ENCODE data around the gene CCDC138. TPM values are rescaled to one million over a fixed set of nuclear protein-coding genes. Genes with fewer than 3 reads are reported as not detected.

Gene CCDC138
- total RNA-seq, 2 donors from 2014 or later = 4.2 to 4.5 TPM

DNA sequence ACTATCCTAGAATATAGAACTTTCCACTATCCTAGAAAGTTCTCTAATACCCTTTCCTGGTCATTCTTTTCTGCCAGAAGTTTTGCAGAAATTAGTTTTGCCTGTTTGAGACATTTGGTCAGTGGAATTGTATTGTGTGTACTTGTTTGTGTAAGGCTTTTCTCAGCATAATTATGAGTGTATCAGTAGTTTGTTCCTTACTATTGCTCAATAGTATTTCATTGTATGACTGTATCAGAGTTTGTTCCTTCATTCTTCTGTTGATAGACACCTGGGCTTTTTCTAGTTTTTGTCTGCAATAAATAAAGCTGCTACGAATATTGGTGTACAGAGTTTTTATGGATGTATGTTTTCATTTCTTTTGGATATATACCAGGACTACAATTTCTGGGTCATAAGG lies 27.2 kb downstream of the CCDC138 start:
- intact Hi-C loops (cut with DNase I) = no loop called here
- no peaks in the 10 kb centered on the region for H3K36me3 ChIP-seq
- WGBS = 92% methylated on average over 1 of the region's 1 CpG
- H3K27ac ChIP-seq = no peak overlapping the region
- TF ChIP-seq POLR2A (IDR thresholded peaks at IDR 0.05) = no peak
- TF ChIP-seq POLR2AphosphoS5 (IDR thresholded peaks at IDR 0.05) = no peak
- TF ChIP-seq, protein P1, sequence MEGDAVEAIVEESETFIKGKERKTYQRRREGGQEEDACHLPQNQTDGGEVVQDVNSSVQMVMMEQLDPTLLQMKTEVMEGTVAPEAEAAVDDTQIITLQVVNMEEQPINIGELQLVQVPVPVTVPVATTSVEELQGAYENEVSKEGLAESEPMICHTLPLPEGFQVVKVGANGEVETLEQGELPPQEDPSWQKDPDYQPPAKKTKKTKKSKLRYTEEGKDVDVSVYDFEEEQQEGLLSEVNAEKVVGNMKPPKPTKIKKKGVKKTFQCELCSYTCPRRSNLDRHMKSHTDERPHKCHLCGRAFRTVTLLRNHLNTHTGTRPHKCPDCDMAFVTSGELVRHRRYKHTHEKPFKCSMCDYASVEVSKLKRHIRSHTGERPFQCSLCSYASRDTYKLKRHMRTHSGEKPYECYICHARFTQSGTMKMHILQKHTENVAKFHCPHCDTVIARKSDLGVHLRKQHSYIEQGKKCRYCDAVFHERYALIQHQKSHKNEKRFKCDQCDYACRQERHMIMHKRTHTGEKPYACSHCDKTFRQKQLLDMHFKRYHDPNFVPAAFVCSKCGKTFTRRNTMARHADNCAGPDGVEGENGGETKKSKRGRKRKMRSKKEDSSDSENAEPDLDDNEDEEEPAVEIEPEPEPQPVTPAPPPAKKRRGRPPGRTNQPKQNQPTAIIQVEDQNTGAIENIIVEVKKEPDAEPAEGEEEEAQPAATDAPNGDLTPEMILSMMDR (IDR thresholded peaks at IDR 0.05) = no peak
- H3K4me1 ChIP-seq (replicated peaks) = no peaks in the 10 kb centered on the region
- H3K27me3 ChIP-seq (replicated peaks; ENCODE audit: insufficient read depth) = no peaks in the 10 kb centered on the region
- no peak for DNase-seq (ENCODE audit: low spot score)
- no peak overlapping the region for H3K4me3 ChIP-seq
- no peaks in the 10 kb centered on the region for H3K9me3 ChIP-seq

GRCh38 chr2:108820482-108820881 lies 33.9 kb downstream of the CCDC138 start:
- Histone ChIP-seq H3K4me1 (replicated peaks) (no peaks in the 10 kb centered on the region), H3K27ac (no peak overlapping the region), H3K27me3 (replicated peaks; ENCODE audit: insufficient read depth) (no peaks in the 10 kb centered on the region), H3K36me3 (no peaks in the 10 kb centered on the region), H3K9me3 (no peaks in the 10 kb centered on the region), H3K4me3 (no peak overlapping the region)
- intact Hi-C loops (cut with DNase I) = no loop called here
- no peak for DNase-seq (ENCODE audit: low spot score)
- TF ChIP-seq POLR2AphosphoS5 (IDR thresholded peaks at IDR 0.05) = no peak
- TF ChIP-seq, protein P1 (IDR thresholded peaks at IDR 0.05) = no peak
- TF ChIP-seq POLR2A (IDR thresholded peaks at IDR 0.05) = no peak
- 97% methylated on average over 2 of the region's 2 CpGs for WGBS

- H3K4me1 ChIP-seq (replicated peaks) = no peaks in the 10 kb centered on the region
- H3K36me3 ChIP-seq = no peaks in the 10 kb centered on the region
- 100% methylated on average over 1 of the region's 1 CpG for WGBS
- H3K27me3 ChIP-seq (replicated peaks; ENCODE audit: insufficient read depth) = no peaks in the 10 kb centered on the region
- TF ChIP-seq, protein P1 (IDR thresholded peaks at IDR 0.05) = no peak
- TF ChIP-seq POLR2A (IDR thresholded peaks at IDR 0.05) (no peak), POLR2AphosphoS5 (IDR thresholded peaks at IDR 0.05) (no peak)
- H3K4me3 ChIP-seq = no peak overlapping the region
- H3K9me3 ChIP-seq = no peaks in the 10 kb centered on the region
- no peak overlapping the region for H3K27ac ChIP-seq
- intact Hi-C loops (cut with DNase I) = no loop called here
- no peak for DNase-seq (ENCODE audit: low spot score)
These were observed 36.7 kb downstream of the CCDC138 start for GRCh38 chr2:108823286-108823685.

DNA sequence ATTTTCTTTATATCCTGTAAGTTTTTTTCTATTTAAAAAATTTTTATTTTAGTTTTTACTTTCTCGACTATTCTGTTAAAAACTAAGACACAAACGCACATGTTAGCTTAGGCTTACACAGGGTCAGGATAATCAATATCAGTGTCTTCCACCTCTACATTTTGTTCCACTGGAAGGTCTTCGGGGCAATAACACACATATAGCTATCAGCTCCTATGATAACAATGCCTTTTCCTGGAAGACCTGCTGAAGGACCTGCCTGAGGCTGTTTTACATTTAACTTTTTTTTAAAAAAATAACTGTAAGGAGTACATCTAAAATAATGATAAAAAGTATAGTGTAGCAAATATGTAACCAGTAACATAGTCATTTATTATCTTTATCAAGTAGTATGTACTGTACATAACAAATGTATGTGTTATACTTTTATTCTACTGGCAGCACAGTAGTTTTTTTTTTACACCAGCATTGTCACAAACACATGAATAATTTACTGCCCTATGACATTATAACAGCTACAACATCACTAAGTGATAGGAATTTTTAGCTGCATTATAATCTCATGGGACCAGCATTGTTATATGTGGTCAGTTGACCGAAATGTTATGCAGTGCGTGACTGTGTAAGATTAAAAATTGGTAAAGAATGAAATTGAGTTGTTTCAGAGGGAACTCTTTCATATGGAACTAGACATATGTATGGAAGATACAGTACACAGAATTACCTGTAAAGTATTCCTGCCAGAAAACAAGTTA lies 37.9 kb downstream of the CCDC138 start:
- WGBS = 97% methylated on average over 5 of the region's 5 CpGs
- intact Hi-C loops (cut with DNase I) = no loop called here
- H3K4me1 ChIP-seq (replicated peaks) = no peaks in the 10 kb centered on the region
- H3K27me3 ChIP-seq (replicated peaks; ENCODE audit: insufficient read depth) = no peaks in the 10 kb centered on the region
- H3K36me3 ChIP-seq = no peaks in the 10 kb centered on the region
- TF ChIP-seq, protein P1 (IDR thresholded peaks at IDR 0.05) = no peak
- TF ChIP-seq POLR2AphosphoS5 (IDR thresholded peaks at IDR 0.05) (no peak), POLR2A (IDR thresholded peaks at IDR 0.05) (no peak)
- H3K4me3 ChIP-seq = no peak overlapping the region
- no peak overlapping the region for H3K27ac ChIP-seq
- H3K9me3 ChIP-seq = no peaks in the 10 kb centered on the region
- no peak for DNase-seq (ENCODE audit: low spot score)

GRCh38 chr2:108825254-108825653 lies 38.7 kb downstream of the CCDC138 start:
- intact Hi-C loops (cut with DNase I) = no loop called here
- no peak for DNase-seq (ENCODE audit: low spot score)
- Histone ChIP-seq H3K9me3 (no peaks in the 10 kb centered on the region), H3K36me3 (no peaks in the 10 kb centered on the region), H3K4me1 (replicated peaks) (no peaks in the 10 kb centered on the region), H3K27me3 (replicated peaks; ENCODE audit: insufficient read depth) (no peaks in the 10 kb centered on the region), H3K27ac (no peak overlapping the region), H3K4me3 (no peak overlapping the region)
- TF ChIP-seq POLR2AphosphoS5 (IDR thresholded peaks at IDR 0.05) (no peak), POLR2A (IDR thresholded peaks at IDR 0.05) (no peak)
- TF ChIP-seq, protein P1 (IDR thresholded peaks at IDR 0.05) = no peak
- 54% methylated on average over 4 of the region's 4 CpGs for WGBS
